ENCODE results near the gene COBLL1.

The COBLL1 gene

DNA sequence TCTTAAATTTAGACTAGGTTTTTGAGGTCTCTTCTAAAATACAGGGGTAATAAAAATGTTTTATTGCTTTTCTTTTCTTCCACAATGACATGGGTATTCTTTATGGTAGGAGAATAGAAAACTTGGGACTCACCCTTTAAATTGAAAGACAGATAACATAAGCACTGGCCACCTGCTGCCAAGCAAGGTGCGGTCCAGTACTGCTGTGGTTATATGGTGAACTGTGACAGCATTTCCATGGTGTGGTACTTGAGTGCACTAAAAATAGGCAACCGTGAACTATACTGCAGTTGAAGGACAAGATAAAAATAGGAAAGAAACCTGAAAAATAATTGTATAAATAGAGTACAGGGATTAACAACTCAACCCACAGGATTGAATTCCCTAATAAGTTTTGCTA lies 165.9 kb downstream of the COBLL1 start:
- DNase-seq: no peak

DNA sequence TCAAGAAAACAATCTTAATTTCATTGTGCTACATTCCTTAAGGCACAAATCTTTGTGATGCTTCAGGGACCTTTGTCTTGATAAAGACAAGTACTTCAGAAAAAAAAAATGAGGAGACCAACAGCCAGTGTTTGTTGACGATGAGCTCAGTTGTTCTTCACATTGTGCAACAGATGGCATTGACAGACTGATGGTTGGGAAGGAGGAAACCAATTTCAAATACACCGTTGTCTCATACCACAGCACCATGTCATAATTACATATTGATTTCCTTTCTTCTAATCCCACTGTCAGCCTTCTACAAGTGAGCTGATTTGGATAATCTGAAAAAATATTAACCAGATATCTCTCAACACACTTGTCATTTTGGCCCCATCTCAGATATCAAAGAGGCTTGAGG lies 166.6 kb downstream of the COBLL1 start:
- DNase-seq: no peak

DNA sequence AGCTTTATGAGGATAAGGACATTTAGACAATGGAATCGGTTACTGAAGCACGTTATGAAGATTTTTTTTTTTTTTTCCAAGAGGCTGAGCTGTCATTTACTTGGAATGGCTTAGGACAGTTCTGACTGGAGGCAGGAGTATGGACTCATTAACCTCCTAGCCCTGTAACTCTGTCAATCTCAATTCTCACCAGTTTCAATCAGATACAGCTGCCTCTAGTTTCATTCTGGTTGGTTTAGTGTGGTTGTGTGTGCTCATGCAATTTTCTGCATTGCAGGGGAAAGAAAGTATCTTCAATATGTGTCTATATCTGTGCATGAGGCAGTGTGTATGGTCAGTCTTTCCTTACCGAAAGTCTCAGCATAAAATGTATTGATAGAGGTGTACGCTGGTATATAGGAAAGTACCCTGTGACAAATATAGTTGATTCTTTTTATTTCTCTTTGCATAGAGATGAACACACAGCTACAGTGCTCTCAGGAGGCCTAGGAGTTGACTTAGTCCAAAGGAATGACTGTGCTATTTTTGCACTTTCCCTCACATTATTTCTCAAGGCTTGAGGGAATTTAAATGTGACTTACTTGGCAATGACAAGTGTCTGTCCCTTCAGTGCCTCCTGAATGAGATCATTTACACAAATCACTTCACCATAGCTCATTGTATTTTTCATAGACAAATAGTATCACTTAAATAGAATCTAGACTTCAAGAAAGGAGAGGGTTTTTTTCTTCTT lies 169.8 kb downstream of the COBLL1 start:
- DNase-seq: no peak

DNA sequence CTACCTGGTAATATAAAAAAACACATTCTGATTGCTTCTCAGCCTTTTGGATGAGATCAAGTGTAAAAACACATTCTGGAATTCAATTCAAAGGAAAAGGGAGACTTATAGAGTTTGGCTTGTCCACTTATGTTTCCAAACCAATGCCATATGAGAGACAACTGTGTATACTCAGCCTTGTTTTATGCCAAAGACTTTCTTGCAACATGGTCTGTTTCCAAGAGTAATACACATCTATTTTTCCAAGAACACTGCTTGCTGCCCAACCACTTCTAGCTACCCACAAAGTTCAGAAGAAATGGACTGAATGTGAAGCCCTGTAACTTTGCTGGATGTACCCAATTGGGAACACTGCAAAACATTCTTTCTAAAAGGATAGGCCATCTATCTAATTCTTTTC lies 172.3 kb downstream of the COBLL1 start:
- no peak for DNase-seq

GRCh38 chr2:164667566-164667965 lies 174.1 kb downstream of the COBLL1 start:
- no peak for DNase-seq

DNA sequence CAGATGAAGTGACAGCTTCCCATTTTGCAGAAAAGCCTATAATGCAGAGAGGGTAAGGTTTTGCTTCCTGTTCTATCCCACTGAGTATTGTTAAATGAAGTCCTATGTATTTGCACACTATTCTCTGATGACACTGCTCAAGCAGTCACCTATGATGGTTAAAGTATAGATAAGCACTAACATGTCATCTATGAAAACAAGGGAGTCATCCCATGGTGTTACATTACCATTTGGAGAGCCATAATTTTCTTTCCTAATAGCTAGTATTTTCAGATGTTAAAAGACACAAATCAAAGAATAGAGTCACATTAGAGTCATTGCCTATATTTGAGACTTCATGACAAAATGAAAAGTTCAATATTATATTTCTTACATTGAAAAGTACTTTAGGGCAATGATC lies 177.6 kb downstream of the COBLL1 start:
- DNase-seq: no peak

DNA sequence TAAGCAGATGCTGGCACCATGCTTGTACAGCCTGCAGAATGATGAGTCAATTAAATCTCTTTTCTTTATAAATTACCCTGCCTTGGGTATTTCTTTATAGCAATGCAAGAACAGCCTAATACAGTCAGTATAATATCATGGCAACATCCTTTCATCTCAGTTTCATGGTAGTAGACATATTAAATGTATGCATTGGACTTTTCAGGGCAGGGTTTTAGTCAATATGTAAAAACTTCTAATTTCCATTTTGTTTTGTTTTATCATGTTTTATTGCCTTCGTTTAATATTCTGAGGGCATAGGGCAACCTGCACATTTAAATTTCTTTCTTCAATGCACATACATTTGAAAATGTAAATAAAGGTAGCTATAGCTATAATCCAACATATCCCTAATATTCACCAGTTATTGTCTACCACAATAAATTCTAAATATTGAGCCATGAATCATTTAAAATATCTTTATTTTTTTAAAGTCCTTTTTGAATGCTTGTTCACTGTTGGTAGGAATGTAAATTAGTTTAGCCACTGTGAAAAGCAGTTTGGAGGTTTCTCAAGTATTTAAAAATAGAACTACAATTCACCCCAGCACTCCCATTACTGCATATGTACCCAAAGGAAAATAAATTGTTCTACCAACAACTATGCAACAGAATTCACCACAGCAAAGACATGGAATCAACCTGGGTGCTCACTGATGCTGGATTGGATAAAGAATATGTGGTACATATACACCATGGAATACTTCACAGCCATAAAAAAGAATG lies 178.6 kb downstream of the COBLL1 start:
- DNase-seq: no peak

GRCh38 chr2:164662066-164662465 lies 179.6 kb downstream of the COBLL1 start:
- DNase-seq: no peak

- no peak for DNase-seq
Observed at GRCh38 chr2:164661349-164661748, 180.3 kb downstream of the COBLL1 start.

DNA sequence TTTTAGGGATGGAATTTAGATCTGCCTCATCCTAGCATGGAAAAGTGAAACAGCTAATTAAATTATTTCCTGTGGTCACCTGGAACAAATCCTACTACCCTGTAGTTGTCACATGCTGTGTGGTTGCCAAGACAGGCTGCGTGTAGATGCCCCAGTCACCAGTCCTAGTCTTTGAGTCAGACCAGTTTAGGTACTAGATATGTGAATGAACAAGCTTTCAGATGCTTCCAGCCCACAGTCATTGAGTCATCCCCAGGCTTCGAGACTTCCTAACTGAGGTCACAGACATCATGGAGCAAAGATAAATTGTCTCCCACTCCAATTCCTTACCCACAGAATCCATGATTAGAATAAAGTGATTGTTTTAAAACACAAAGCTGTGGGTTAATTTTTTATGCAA lies 184.5 kb downstream of the COBLL1 start:
- no peak for DNase-seq

DNA sequence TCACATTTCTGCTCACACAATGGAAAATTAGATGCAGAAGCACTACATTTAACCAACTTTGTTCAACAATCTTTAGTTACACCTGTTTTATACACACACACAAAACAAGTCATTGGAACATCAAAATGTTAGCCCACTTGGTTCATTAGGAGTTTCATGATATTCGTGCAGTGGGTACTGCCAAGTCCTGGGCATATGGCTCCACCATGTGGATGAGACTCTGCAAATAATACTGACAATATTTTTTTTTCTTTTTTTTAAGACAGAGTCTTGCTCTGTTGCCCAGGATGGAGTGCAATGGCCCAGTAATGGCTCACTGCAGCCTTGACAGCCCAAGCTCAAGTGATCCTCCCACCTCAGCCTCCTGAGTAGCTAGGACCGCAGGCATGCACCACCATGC lies 185.9 kb downstream of the COBLL1 start:
- DNase-seq: no peak

GRCh38 chr2:164655336-164655735 lies 186.3 kb downstream of the COBLL1 start:
- DNase-seq: no peak

DNA sequence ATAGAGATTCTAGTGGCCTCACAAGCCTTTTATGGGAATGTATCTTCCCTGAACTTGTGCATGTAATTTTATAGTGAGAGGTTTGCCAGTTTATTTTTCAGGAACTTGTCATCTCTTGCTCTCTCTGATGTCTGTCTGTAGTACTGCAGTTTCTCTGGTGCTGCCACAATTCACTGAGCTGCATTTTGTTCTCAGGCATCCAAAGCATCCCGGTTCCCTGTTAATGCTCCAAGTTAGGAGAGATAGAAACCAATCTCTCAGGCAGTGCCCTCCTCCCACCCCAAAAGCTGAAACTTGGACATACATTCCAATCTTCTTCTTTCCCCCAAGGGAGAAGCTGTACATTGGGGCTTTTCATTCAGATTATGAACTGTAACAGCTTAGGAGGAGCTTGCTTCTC lies 190.3 kb downstream of the COBLL1 start:
- no peak for DNase-seq

GRCh38 chr2:164644036-164644700 lies 197.5 kb downstream of the COBLL1 start:
- DNase-seq: no peak

GRCh38 chr2:164642946-164643555 lies 198.6 kb downstream of the COBLL1 start:
- DNase-seq: no peak

DNA sequence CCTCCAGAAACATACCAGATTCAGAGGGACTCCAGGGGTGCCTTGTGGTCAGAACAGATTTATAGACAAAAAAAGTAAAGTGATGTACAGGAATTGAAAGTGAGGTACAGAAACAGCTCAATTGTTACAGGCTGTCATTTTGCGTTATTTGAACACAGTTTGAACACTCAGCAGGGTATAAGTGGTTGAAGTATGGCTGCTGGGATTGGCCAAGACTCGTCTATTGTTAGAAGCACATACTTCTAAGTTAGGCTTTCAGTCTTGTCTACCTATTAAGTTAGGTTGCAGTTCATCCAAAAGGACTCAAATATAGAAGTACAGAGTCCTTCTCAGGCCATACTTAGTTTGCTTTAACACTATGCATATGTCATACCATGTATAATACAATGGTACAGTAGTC lies 199.4 kb downstream of the COBLL1 start:
- DNase-seq: no peak

All from activated CD4-positive, alpha-beta T cell treated with anti-CD3 and anti-CD28 coated beads, Interleukin-2, amount 50 U/mL, for 1 hour (primary cell).